Stimulated activated CD4-positive, alpha-beta T cell treated with anti-CD3 and anti-CD28 coated beads, TNF-alpha, amount 100 ng/mL, for 24 hours (primary cell): ENCODE data around the gene EPHB2.

Source experiments
- DNase-seq, 3 experiments: peaks; one replicate each; pipeline ENCODE4 v3.0.0-alpha.2; 2020; ENCODE audit warnings: low read depth in 3 of 3

Gene EPHB2

GRCh38 chr1:22780696-22781095, 70.1 kb downstream of the EPHB2 start:
- no peak for DNase-seq

DNA sequence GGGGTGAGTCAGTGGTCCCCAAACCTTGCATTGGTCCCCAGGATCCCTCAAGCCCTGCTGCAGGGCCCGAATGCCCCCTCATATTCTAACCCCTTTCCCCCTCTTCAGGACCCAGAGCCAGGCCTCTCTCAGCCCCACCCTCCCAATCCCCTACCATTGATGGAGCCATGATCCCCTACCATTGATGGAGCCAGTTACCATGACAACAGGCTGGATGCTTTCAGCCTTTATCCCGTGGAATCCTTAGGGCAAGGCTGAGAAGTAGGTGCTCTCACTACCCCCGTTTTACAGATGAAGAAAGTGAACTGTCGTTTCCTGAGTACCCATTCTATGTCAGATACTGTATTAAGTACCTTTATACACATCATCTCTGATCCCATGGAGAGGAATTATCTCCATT, 70.8 kb downstream of the EPHB2 start:
- DNase-seq, result no peak

DNA sequence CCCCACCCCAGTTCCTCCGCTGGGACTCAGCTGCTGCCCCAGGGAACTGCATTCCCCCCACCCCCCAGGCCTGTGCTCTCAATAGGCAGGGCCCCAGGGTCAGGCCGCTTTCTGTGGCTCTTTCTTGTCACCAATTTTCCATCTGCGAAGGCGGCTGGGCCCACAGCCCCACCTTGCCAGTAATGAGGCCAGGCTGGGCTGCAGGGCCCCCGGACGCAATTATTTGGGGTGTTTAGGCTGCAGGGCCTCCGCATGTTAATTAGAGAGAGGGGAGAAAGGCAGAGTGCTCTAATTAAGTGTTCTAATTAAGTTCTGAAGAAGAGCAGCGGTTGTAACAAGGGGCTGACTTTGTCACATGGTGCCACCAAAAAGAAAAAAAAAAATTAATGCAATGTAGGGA, 71.8 kb downstream of the EPHB2 start:
- no peak for DNase-seq

GRCh38 chr1:22784317-22784716, 73.7 kb downstream of the EPHB2 start:
- no peak for DNase-seq

DNA sequence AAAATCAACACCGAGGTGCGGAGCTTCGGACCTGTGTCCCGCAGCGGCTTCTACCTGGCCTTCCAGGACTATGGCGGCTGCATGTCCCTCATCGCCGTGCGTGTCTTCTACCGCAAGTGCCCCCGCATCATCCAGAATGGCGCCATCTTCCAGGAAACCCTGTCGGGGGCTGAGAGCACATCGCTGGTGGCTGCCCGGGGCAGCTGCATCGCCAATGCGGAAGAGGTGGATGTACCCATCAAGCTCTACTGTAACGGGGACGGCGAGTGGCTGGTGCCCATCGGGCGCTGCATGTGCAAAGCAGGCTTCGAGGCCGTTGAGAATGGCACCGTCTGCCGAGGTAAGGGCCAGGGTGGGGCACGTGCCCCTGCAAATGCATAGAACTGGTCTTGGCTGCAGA, 74.1 kb downstream of the EPHB2 start:
- DNase-seq, result no peak

DNA sequence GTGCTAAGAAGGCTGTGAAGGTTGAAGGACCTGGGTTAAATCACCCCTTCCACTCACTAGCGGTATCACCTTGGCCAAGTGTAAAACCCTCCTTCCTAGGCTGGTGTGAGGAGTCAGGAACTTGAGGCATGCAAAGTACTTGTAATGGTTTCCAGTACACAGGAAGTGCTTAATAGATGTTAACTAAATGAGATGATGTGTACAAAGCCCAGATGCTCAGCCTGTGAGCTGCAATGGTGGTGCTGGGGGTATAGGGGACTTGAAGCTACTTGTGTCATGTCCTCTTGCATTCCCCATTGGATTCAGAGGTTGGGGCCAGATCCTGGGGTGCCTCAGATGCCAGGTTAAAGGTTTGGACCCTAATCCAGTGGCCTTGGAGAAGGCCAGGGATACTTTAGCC, 75.5 kb downstream of the EPHB2 start:
- no peak for DNase-seq

- DNase-seq, result no peak
Observed at GRCh38 chr1:22786719-22787489, 76.3 kb downstream of the EPHB2 start.

DNA sequence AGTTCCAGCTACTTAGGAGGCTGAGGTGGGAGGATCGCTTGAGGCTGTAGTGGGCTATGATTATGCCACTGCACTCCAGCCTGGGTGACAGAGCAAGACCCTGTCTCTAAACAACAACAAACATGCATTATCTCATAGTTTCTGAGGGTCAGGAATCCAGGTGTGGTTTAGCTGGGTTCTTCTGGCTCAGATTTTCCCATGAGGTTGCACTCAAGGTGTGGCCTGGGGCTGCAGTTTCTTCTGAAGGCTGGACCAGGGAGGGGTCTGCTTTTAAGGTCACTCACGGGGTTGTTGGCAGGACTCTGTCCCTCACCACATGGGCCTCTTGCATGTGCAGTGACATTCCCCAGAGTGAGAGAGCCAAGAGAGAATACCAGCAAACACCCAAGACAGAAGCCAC, 77.0 kb downstream of the EPHB2 start:
- DNase-seq, result no peak

DNA sequence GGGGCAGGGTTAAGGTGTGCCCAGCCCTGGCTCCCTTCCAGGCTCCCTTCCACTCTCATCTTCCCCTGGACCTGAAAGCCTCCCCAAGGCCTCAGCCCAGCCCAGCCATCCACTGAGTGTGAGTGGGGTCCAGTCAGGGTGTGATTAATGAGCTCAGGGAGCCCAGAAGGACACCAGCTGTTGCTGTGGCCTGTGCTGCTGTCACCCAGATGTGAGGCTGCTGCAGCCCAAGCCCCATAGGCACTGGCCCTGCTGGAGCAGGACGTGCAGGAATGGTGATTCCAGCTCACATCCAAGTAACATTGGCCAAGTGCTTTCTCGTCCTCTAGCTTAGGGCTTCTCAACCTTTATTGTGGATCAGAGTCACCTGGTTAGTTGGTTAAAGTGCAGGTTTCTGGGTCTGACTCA, 77.6 kb downstream of the EPHB2 start:
- no peak for DNase-seq

DNA sequence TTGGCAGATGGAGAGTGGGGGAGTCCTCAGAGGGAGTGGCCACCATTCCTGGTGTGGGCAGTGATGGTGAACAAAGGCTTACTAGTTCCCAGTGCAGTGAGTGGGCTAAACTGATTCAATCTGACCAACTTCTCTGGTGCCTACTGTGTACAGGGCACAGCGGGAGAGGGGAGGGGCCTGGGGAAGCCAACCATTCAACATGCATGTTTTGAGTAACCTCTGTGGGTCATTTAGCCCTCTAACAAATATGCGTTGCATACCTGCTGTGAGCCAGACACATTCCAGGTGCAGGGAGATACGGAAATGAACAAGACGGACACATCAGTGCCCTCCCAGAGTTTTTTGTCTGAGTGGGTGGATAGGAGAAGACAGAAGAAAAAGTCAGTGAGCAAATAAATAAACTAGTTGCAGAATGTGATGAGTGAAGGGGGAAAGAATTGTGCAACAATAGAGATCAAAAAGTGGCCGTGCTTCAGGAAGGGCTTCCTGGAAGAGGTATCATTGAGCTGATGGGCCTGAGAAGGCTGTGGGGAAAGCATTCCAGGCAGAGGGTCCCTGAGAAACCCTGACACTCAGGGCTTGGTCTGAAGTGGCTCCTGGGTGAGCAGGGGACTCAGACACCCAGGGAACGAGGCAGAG, 78.8 kb downstream of the EPHB2 start:
- no peak for DNase-seq

- no peak for DNase-seq
Observed at GRCh38 chr1:22790232-22791008, 79.8 kb downstream of the EPHB2 start.

GRCh38 chr1:22791831-22792347, 81.2 kb downstream of the EPHB2 start:
- DNase-seq, result no peak

- no peak for DNase-seq
Observed at GRCh38 chr1:22792396-22793160, 81.9 kb downstream of the EPHB2 start.

DNA sequence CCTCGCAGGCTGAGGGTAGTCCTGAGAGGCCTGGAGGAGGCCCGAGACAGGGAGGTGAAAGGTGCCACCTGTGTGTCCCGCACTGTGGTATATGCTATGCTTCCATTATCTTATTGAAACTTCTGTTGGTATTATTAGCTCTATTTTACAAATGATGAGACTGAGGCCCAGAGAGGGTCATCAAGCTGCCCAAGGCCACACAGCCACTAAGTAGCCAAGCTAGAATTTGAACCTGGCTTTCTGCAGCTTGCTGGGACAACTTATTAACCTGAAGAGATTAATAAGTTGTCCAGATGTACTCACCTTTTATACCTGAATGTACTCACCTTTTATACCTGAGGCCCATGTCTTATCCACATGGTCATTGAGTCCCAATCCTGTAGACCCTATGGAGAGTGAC, 83.0 kb downstream of the EPHB2 start:
- DNase-seq, result no peak

GRCh38 chr1:22794647-22795365, 84.2 kb downstream of the EPHB2 start:
- no peak for DNase-seq

GRCh38 chr1:22795366-22795714, 84.7 kb downstream of the EPHB2 start:
- no peak for DNase-seq

- DNase-seq, result no peak
Observed at GRCh38 chr1:22796642-22797041, 86.0 kb downstream of the EPHB2 start.

GRCh38 chr1:22798083-22798482, 87.4 kb downstream of the EPHB2 start:
- no peak for DNase-seq

DNA sequence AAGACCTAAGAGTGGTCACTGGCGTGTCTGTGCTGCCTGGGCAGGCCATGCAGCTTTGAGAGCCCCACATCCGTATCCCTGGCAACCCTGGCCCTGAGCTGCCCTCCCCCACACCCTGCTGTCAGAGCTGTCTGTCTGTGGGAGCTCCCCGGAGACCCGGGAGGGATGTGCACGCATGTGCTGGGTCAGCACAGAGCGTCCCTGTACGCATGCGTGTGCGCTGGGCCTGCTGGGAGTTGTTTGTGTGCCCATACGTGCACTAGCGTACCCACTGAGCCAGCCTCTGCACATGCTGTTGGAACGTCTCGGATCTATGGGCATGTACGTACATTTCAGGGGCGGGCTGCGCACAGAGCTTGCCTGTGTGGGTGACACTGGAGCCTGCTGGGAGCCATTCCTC, 89.3 kb downstream of the EPHB2 start:
- no peak for DNase-seq

GRCh38 chr1:22800629-22801028, 90.0 kb downstream of the EPHB2 start:
- DNase-seq, result no peak

DNA sequence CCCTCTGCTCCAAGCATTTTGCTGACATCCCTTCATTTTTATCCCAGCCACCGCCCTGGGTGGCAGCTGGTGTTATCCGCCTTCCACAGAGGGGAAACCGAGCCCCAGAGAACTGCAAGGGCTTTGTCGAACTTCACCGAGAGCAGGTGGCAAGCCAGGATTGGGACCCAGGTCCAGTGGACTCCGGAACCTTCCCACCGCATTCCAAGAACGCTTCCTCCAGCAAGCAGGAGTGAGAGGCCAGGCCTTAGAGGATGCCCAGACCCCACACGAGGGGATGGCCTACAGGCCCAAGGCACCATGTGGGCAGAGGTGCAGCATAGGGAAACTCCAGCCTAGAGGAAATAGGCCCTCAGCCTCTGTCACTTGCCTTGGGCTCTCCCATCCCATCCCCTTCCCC, 90.7 kb downstream of the EPHB2 start:
- DNase-seq, result no peak
